Activated naive CD8-positive, alpha-beta T cell treated with anti-CD3 and anti-CD28 coated beads, Interleukin-2, amount 10 ng/mL, durations not matched to agents 7 days and 5 days (primary cell): ENCODE results near the gene RPS8. TPM values are rescaled to one million over a fixed set of nuclear protein-coding genes. Genes with fewer than 3 reads are reported as not detected.
"Not testable (repeated sequence)": the region's sequence is repeated elsewhere in the genome, so short reads cannot be mapped to it uniquely, and the experiment has no call there.

Source experiments
- ATAC-seq: fragments of 150-1000 bp; cut with Tn5 transposase; one replicate; pipeline ENCODE4 v1.10.0; 2021; ENCODE audit warnings: low read depth, moderate library complexity
- POLR2A ChIA-PET: fragments of 350-600 bp; sonication (Branson Sonifier 250); formaldehyde crosslinking; loops from one replicate; lab custom pipeline; 2021; ENCODE audit warnings: antibody characterized with exemption; lab: Charles Lee
- DNase-seq: peaks from one replicate; pipeline ENCODE4 v3.0.0; 2021
- H3K27ac Mint-ChIP-seq: one replicate; pipeline ENCODE4 v1.8.0; 2022; ENCODE audit warnings: mild to moderate bottlenecking, mixed read lengths
- H3K27me3 Mint-ChIP-seq: one replicate; pipeline ENCODE4 v1.8.0; 2022; ENCODE audit warnings: mild to moderate bottlenecking, moderate library complexity, mixed read lengths
- H3K36me3 Mint-ChIP-seq: one replicate; pipeline ENCODE4 v1.8.0; 2021; ENCODE audit warnings: mild to moderate bottlenecking, mixed read lengths
- H3K4me1 Mint-ChIP-seq: one replicate; pipeline ENCODE4 v1.8.0; 2021; ENCODE audit warnings: mixed read lengths
- H3K4me3 Mint-ChIP-seq: one replicate; pipeline ENCODE4 v1.8.0; 2022; ENCODE audit warnings: mild to moderate bottlenecking, moderate library complexity, mixed read lengths
- H3K9me3 Mint-ChIP-seq: one replicate; pipeline ENCODE4 v1.8.0; 2021; ENCODE audit warnings: mixed read lengths
- total RNA-seq, 2 experiments: library from RNA; stranded (reverse); gene quantifications; one replicate each; pipeline ENCODE4 v1.2.3, GENCODE V29; 2021

RPS8 gene
- total RNA-seq, 2 experiments from 2014 or later, result 1,522 to 1,548 TPM

DNA sequence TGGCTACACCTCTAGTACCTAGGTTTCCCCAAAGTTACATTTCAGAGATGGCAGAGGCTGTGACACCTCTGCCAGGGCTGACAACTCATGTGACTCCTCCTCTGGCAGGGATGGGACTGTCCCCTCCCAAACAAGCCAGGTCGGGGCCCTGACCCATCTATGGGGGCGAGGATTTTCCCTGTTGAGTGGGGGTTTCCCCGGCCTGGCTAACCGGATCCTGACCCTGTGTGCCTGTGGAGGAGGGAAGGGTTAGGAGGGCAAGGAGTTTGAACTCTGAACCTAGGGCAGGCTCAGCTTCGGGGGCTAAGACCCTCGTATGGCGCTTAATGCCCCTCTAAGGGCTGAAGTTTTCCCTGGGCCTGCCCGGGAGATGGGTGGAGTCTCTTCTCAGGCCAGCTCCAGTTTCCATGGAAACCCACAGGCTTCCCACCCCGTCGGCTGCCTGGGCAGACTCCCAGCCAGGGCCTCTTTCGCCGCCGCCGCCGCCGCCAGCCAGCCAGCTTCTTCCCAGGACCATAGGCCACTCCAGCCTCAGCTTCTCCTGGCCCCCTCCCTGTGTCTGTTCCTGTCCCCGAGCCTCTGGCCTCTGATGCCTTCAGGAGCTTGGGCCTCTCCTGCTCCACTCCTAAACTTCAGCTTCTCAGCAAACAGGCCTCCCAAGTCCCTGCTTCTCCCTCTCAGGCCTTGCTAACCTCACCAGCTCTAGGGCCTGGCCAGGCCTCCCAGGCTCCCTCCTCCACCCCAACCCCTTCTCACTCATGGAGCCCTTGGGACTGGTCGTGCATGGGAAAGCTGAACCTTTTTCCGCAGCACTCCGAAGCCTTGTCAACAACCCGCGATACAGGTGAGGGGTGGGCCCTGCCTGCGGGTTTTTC is 33.0 kb downstream of the RPS8 start, which contains the start of gene BTBD19:
TSS of gene BTBD19 (plus strand) at position 461 of the 875 bp plus-strand sequence. CDS start at position 759, 298 bp downstream.
- ATAC-seq (peak; percentile 20), DNase-seq (no peak)
- H3K36me3 Mint-ChIP-seq, result peaks cover 11% of the 10 kb centered on the region
- H3K27ac Mint-ChIP-seq, result peak within 1 kb of the TSS; percentile 99
- no peaks in the 10 kb centered on the region for H3K27me3 Mint-ChIP-seq
- no peaks in the 10 kb centered on the region for H3K9me3 Mint-ChIP-seq
- POLR2A ChIA-PET, result interaction anchor here (0.6 to 11.3 kb wide), 20 partner anchors 8 to 879 kb away, joined by 3 to 268 read pairs (median 11); partner anchors contain the start of genes HECTD3, MUTYH, PLK3 and RNU5D-1
- H3K4me3 Mint-ChIP-seq, result peak within 1 kb of the TSS; percentile 78
- H3K4me1 Mint-ChIP-seq, result peaks cover 49% of the 10 kb centered on the region

DNA sequence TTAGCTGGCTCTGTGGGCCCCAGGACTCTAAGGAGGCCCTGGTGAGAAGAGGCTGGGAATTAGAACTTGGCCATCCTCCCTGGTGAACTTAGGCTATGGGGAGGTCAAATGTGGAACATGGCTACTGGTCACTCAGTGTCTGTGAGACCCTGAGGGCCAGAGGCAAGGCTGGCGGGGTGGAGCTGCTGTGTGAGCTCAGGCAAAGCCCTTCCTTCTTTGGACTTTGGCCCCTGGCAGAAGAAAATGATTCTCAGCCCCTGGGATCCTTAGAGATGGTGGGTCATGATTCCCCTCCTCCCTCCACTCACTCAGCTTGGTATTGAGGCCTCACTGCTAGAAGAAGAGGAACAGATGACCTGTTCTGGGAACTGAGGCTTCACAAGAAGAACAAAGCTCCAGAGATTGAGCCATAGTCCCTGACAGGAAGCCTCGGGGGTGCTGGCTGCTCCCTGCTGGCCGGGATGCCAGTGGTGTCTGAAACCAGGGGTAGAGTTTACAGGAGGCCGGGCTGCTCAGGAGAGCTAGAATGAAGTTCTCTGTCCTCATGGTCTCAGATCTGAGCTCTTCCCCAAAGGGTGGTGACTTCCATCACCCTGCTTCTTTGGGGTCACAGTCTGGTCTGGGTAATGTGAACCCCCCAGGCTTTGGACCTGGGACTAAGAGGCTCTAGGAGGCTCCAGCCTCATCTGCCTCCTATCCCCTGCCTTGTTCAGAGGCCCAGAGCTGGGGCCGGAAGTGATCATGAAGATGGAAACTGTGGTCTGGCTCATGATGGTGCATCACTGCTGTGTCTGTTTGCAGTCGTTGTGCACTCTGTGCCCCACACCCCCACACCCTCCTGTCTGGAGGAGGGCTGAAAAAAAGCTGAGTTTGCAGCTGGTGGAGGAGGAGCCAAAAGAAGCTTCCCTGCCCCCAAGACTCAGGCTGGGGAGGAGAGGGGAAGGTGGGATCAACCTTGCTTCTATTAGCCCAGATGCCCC is 33.9 kb downstream of the RPS8 start:
- DNase-seq (peak; percentile 81), ATAC-seq (peak; percentile 69)
- H3K36me3 Mint-ChIP-seq, result peaks cover 10% of the 10 kb centered on the region
- H3K4me1 Mint-ChIP-seq, result peaks cover 52% of the 10 kb centered on the region
- peak overlapping the region; percentile 99 for H3K27ac Mint-ChIP-seq
- H3K27me3 Mint-ChIP-seq, result no peaks in the 10 kb centered on the region
- H3K4me3 Mint-ChIP-seq, result peak overlapping the region; percentile 78
- POLR2A ChIA-PET, result interaction anchor here (0.5 to 11.3 kb wide), 23 partner anchors 8 to 878 kb away, joined by 3 to 268 read pairs (median 10); partner anchors contain the start of genes BEST4, HECTD3, MUTYH and PLK3
- no peaks in the 10 kb centered on the region for H3K9me3 Mint-ChIP-seq

DNA sequence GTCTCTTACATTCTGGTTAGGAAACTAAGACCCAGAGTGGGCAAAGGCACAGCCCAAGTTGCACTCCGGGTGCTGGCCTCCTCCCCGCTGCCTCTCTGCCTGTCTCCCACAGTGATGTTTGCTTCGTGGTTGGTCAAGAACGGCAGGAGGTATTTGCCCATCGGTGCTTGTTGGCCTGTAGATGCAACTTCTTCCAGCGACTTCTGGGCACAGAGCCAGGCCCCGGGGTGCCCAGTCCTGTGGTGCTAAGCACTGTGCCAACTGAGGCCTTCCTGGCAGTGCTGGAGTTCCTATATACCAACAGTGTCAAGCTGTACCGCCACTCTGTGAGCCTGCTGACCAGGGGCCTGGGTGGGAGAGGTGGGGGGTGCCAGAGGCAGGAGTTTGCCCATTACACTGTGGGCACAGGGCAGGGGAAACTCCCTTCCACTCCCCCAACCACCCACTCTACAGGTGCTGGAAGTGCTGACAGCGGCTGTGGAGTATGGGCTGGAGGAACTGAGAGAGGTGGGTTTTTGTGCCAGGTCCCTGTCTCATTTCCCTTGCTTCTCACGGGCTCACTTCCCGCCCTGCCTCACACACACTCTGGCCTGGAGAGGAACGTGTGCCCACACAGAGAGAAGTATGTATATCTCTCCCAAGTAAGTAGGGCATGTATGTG is 34.9 kb downstream of the RPS8 start:
- H3K4me1 Mint-ChIP-seq, result peaks cover 56% of the 10 kb centered on the region
- H3K4me3 Mint-ChIP-seq, result peak overlapping the region; percentile 78
- peak; percentile 43 for DNase-seq

DNA sequence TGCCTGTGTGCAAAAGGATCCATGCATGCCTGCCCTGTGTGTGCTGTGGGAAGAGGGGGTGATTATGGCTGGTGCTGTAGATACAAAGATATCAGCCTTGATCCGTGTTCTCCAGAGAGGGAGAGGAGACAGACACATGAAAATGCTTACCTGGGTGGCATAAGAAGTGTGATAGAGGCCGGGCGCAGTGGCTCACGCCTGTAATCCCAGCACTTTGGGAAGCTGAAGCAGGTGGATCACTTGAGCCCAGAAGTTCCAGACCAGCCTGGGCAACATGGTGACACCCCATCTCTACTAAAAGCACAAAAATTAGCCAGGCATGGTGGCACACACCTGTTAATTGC is 35.4 kb downstream of the RPS8 start:
- Mint-ChIP-seq H3K4me1 (peaks cover 56% of the 10 kb centered on the region), H3K27ac (peak overlapping the region; percentile 99), H3K36me3 (peaks cover 14% of the 10 kb centered on the region)
- H3K4me3 Mint-ChIP-seq, ATAC-seq, H3K27me3 Mint-ChIP-seq, H3K9me3 Mint-ChIP-seq: not testable (repeated sequence)
- peak; percentile 28 for DNase-seq
- POLR2A ChIA-PET, result interaction anchor here (1.0 to 11.3 kb wide), 6 partner anchors 10 to 201 kb away, joined by 5 to 268 read pairs (median 128); partner anchors contain the start of genes HECTD3, PLK3, RNU5D-1 and UROD

More for the DNA sequence above, 34.9 kb downstream of the RPS8 start:
- ATAC-seq, result no peak
- Mint-ChIP-seq H3K27ac (peak overlapping the region; percentile 99), H3K9me3 (no peaks in the 10 kb centered on the region), H3K27me3 (no peaks in the 10 kb centered on the region), H3K36me3 (peaks cover 13% of the 10 kb centered on the region)
- POLR2A ChIA-PET, result interaction anchor here (0.5 to 11.3 kb wide), 18 partner anchors 7 to 877 kb away, joined by 3 to 268 read pairs (median 12); partner anchors contain the start of genes BEST4, HECTD3, MUTYH and PLK3

DNA sequence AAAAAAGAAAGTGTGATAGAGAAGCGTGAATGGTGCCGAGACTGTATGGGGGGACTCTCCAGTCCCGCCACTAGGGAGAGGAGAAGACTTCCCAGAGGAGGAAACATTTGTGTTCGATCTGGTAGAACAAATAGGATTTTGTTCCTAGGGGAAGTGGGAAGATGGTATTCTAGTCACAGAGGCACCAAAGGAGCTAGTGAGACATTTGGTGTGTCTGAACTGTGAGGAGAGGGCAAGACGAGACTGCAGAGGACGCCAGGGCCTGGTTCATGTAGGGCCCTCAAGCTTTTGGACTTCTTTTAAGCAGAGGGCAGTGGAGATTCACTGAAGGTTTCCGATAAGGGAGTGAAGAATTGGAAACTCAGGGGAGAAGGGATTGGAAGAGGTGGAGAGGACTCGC is 35.9 kb downstream of the RPS8 start:
- H3K4me3 Mint-ChIP-seq, result no peak overlapping the region
- no peaks in the 10 kb centered on the region for H3K27me3 Mint-ChIP-seq
- peaks cover 14% of the 10 kb centered on the region for H3K36me3 Mint-ChIP-seq
- no peaks in the 10 kb centered on the region for H3K9me3 Mint-ChIP-seq
- H3K4me1 Mint-ChIP-seq, result peaks cover 56% of the 10 kb centered on the region
- DNase-seq (peak; percentile 9), ATAC-seq (no peak)
- POLR2A ChIA-PET, result interaction anchor here (1.0 to 11.3 kb wide), 5 partner anchors 10 to 88 kb away, joined by 5 to 268 read pairs (median 181); partner anchors contain the start of genes PLK3 and RNU5D-1
- peak overlapping the region; percentile 99 for H3K27ac Mint-ChIP-seq

DNA sequence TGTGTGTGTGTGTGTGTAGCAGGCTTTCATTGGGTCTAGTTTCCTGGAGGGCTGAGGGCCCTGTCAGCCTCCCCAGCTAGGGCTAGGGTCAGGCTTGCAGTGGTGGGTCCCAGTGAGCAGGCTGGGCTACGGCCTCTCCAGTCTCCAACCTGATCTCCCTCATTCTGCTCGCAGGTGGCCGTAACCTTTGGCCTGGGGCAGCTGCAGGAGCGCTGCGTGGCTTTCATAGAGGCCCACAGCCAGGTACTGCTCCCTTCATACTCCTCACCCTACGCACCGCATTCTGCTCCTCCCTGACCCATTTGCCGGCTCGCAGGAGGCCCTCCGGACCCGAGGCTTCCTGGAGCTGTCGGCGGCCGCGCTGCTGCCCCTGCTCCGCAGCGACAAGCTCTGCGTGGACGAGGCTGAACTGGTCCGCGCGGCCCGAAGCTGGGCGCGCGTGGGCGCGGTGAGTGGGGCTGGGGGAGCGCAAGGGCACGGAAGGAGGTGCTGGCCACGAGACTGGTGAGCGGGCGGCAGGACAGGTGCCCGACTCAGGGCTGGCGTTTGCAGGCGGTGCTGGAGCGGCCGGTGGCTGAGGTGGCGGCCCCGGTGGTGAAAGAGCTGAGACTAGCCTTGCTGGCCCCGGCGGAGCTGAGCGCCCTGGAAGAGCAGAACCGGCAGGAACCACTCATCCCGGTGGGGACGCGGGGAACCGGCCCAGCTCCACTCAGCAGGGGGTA is 37.6 kb downstream of the RPS8 start:
- Mint-ChIP-seq H3K27ac (peak overlapping the region; percentile 38), H3K27me3 (no peaks in the 10 kb centered on the region), H3K4me3 (peak overlapping the region; percentile 35), H3K9me3 (no peaks in the 10 kb centered on the region), H3K4me1 (peaks cover 47% of the 10 kb centered on the region), H3K36me3 (peaks cover 9% of the 10 kb centered on the region)
- DNase-seq (peak; percentile 36), ATAC-seq (no peak)
- POLR2A ChIA-PET, result interaction anchor here (0.6 to 11.3 kb wide), 21 partner anchors 9 to 687 kb away, joined by 3 to 268 read pairs (median 4); partner anchors contain the start of genes CCDC163, EIF2B3, MMACHC and PLK3

DNA sequence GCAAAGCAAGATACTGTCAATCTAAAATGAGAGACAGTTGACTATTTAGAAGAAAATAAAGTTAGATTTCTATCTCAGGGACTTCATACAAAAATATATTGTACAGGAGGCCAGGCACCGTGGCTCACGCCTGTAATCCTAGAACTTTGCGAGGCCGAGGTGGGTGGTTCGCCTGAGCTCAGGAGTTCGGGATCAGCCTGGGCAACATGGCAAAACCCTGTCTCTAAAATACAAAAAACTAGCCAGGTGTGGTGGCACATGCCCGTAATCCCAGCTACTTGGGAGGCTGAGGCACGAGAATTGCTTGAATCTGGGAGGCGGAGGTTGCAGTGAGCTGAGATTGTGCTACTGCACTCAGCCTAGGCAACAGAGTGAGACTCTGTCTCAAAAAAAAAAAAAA is 40.6 kb downstream of the RPS8 start:
- DNase-seq, result peak; percentile 10
- not testable (repeated sequence) for H3K27ac Mint-ChIP-seq, H3K4me3 Mint-ChIP-seq, H3K36me3 Mint-ChIP-seq, ATAC-seq, H3K27me3 Mint-ChIP-seq, H3K9me3 Mint-ChIP-seq
- POLR2A ChIA-PET, result interaction anchor here (0.8 to 11.3 kb wide), 5 partner anchors 9 to 93 kb away, joined by 3 to 268 read pairs (median 4); partner anchors contain the start of genes PLK3 and RNU5D-1
- peaks cover 44% of the 10 kb centered on the region for H3K4me1 Mint-ChIP-seq

DNA sequence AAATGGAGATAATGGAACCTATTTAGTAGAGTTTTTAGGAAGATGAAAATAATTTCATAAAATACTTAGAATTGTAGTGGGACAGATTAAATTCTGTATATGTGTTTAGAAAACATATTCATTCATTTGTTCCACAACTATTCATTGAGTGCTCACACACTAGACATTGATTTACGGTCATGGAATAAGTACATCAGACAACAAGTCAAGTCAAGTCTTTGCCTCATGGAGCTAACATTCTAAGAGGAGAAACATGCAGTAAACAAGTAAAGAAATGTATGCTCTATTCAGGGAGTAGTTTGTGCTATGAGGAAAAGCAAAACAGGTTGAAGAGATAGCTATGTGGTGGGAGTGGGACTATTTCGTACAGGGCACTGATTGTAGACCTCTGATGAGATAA is 42.0 kb downstream of the RPS8 start:
- POLR2A ChIA-PET, result interaction anchor here (1.0 to 7.9 kb wide), 5 partner anchors 8 to 95 kb away, joined by 4 to 360 read pairs (median 130); partner anchors contain the start of genes BTBD19, DYNLT4, PLK3 and RNU5D-1
- Mint-ChIP-seq H3K4me1 (peaks cover 38% of the 10 kb centered on the region), H3K27me3 (no peaks in the 10 kb centered on the region), H3K36me3 (peaks cover 9% of the 10 kb centered on the region), H3K9me3 (no peaks in the 10 kb centered on the region), H3K4me3 (peak overlapping the region; percentile 16), H3K27ac (peak overlapping the region; percentile 60)
- ATAC-seq, result no peak
- DNase-seq, result no peak

DNA sequence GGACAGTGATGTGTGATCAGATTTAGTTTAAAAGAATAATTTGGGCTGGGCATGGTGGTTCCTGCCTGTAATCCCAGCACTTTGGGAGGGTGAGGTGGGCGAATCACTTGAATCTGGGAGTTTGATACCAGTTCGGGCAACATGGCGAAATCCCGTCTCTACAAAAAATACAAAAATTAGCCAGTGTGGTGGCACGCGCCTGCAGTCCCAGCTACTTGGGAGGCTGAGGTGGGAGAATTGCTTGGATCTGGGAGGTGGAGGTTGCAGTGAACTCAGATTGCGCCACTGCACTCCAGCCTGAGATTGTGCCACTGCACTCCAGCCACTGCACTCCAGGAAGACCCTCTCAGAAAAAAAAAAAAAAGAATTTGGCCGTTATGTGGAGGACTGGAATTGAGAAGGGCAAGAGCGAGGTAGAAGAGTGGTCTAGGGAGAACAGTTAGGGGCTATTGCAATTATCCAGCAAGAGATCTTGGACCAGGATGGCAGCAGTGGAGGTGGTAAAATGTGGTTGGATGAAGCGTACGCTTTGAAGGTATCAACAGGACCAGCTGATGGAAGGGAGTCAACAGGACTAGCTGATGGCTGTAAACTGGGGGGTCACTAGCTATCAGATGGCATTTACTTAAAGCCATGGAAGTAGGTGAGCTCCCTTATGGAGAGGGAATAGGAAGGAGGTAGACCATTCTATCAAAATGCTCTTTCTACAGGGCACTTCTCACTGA is 42.6 kb downstream of the RPS8 start:
- Mint-ChIP-seq H3K4me3 (peak overlapping the region; percentile 65), H3K27me3 (no peaks in the 10 kb centered on the region), H3K9me3 (no peaks in the 10 kb centered on the region), H3K36me3 (peaks cover 9% of the 10 kb centered on the region), H3K27ac (peak overlapping the region; percentile 78), H3K4me1 (peaks cover 42% of the 10 kb centered on the region)
- ATAC-seq (no peak), DNase-seq (peak; percentile 17)
- POLR2A ChIA-PET, result interaction anchor here (1.0 to 7.9 kb wide), 8 partner anchors 9 to 192 kb away, joined by 4 to 360 read pairs (median 88); partner anchors contain the start of genes BTBD19, DYNLT4, HECTD3 and PLK3

DNA sequence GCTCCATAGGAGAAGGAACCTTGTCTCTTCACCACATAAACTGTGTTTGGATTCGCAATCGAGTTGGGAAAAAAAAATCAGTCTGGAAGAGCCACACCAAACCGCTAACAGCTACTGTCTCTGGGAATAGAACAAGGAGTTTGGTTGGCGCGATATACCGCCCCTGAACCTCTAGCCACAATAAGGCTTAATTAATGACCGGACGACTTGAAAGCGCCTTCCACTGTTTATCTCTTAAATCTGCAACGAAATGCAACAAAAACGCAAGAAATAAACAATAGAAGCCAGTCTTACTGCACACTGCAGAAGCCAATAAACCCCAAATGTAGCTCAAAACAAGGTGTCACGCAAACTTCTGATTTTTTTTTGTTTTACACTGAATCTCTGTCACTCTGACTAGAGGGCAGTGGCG is 43.9 kb downstream of the RPS8 start:
- POLR2A ChIA-PET, result interaction anchor here (0.6 to 7.9 kb wide), 29 partner anchors 10 to 674 kb away, joined by 3 to 360 read pairs (median 5); partner anchors contain the start of genes BEST4, BTBD19, DYNLT4 and EIF2B3
- peak; percentile 29 for DNase-seq
- peaks cover 7% of the 10 kb centered on the region for H3K36me3 Mint-ChIP-seq
- peak overlapping the region; percentile 99 for H3K27ac Mint-ChIP-seq
- no peak for ATAC-seq
- no peaks in the 10 kb centered on the region for H3K27me3 Mint-ChIP-seq
- H3K4me3 Mint-ChIP-seq, result peak overlapping the region; percentile 92
- peaks cover 39% of the 10 kb centered on the region for H3K4me1 Mint-ChIP-seq
- H3K9me3 Mint-ChIP-seq, result no peaks in the 10 kb centered on the region
